ENCODE results near the gene LDHAL6A.
A peak's percentile ranks its signal among the peaks of the same experiment; 100 is the strongest.

The LDHAL6A gene

GRCh38 chr11:18491924-18492323, 36.3 kb downstream of the LDHAL6A start:
- no peak for DNase-seq

- DNase-seq: no peak
Measured at GRCh38 chr11:18492888-18493287, 37.2 kb downstream of the LDHAL6A start.

GRCh38 chr11:18493310-18493709, 37.7 kb downstream of the LDHAL6A start:
- no peak for DNase-seq

- DNase-seq: no peak
Measured at GRCh38 chr11:18495271-18495670, 39.6 kb downstream of the LDHAL6A start.

- no peak for DNase-seq
Measured at GRCh38 chr11:18495703-18496102, 40.0 kb downstream of the LDHAL6A start.

GRCh38 chr11:18498039-18498438, 42.4 kb downstream of the LDHAL6A start:
- DNase-seq: no peak

GRCh38 chr11:18501629-18502028, 46.0 kb downstream of the LDHAL6A start:
- DNase-seq: no peak

- no peak for DNase-seq
Measured at GRCh38 chr11:18502352-18502751, 46.7 kb downstream of the LDHAL6A start.

GRCh38 chr11:18521122-18521521, 65.5 kb downstream of the LDHAL6A start:
- DNase-seq: no peak

GRCh38 chr11:18522388-18522787, 66.7 kb downstream of the LDHAL6A start:
- no peak for DNase-seq

- no peak for DNase-seq
Measured at GRCh38 chr11:18523084-18523483, 67.4 kb downstream of the LDHAL6A start.

GRCh38 chr11:18524248-18524647, 68.6 kb downstream of the LDHAL6A start:
- no peak for DNase-seq

- no peak for DNase-seq
Measured at GRCh38 chr11:18526130-18526520, 70.5 kb downstream of the LDHAL6A start.

GRCh38 chr11:18526521-18527296, 71.1 kb downstream of the LDHAL6A start, which contains the start of gene TSG101:
TSS of gene TSG101 (minus strand) at chr11:18526942. CDS start at chr11:18526816, 126 bp downstream.
- peak; percentile 63 to 77 for DNase-seq

- DNase-seq: no peak
Measured at GRCh38 chr11:18527512-18527911, 71.9 kb downstream of the LDHAL6A start.
